ENCODE results near the gene NCK2.

DNA sequence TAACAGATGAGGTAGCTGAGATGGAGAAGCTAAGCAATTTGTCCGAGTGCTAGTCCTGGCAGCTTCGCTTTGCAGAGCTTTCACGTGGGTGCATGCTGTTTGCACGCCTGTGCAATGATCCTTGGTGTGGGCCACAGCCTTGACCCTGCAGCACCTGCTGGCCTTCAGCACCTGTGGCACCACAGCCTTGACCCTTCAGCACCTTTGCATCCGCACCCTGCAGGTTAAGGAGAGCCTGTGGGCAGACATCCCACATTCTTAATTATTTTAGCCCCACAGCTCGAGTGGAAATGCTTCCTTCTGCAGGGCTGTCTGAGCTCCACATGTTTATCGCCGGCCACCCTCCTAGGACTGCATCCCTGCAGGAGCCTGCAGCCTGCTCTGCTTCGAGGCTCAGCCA, 19.3 kb downstream of the NCK2 start:
- TF ChIP-seq, protein P1, sequence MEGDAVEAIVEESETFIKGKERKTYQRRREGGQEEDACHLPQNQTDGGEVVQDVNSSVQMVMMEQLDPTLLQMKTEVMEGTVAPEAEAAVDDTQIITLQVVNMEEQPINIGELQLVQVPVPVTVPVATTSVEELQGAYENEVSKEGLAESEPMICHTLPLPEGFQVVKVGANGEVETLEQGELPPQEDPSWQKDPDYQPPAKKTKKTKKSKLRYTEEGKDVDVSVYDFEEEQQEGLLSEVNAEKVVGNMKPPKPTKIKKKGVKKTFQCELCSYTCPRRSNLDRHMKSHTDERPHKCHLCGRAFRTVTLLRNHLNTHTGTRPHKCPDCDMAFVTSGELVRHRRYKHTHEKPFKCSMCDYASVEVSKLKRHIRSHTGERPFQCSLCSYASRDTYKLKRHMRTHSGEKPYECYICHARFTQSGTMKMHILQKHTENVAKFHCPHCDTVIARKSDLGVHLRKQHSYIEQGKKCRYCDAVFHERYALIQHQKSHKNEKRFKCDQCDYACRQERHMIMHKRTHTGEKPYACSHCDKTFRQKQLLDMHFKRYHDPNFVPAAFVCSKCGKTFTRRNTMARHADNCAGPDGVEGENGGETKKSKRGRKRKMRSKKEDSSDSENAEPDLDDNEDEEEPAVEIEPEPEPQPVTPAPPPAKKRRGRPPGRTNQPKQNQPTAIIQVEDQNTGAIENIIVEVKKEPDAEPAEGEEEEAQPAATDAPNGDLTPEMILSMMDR (IDR thresholded peaks at IDR 0.05): no peak
- no peak for TF ChIP-seq POLR2A (IDR thresholded peaks at IDR 0.05)
